KOPT-K1 (cell line): ENCODE data around the gene SRC.

Experiments
- H3K27ac ChIP-seq: fragments of 200-600 bp; sonication (generic); 2 replicates; pipeline ENCODE4 v1.5.1; 2016; ENCODE audit warnings: antibody characterized with exemption, mild to moderate bottlenecking, low read depth, low read length; ENCODE audit not compliant: poor library complexity, severe bottlenecking
- H3K36me3 ChIP-seq: fragments of 200-600 bp; sonication (generic); 2 replicates; pipeline ENCODE4 v1.5.1; 2017; ENCODE audit warnings: antibody characterized with exemption, mild to moderate bottlenecking, low read length, moderate library complexity; ENCODE audit not compliant: insufficient read depth
- H3K9me3 ChIP-seq: fragments of 200-600 bp; sonication (generic); 2 replicates; pipeline ENCODE4 v1.5.1; 2017; ENCODE audit warnings: antibody characterized with exemption, low read length, mild to moderate bottlenecking; ENCODE audit not compliant: insufficient read depth, poor library complexity, severe bottlenecking

The SRC gene

GRCh38 chr20:37394543-37395409 lies 48.8 kb downstream of the SRC start:
- H3K27ac ChIP-seq: no peak overlapping the region
- H3K36me3 ChIP-seq: no peaks in the 10 kb centered on the region
- no peaks in the 10 kb centered on the region for H3K9me3 ChIP-seq

- Histone ChIP-seq H3K27ac (no peak overlapping the region), H3K36me3 (no peaks in the 10 kb centered on the region), H3K9me3 (no peaks in the 10 kb centered on the region)
Measured at GRCh38 chr20:37395410-37395797, 49.5 kb downstream of the SRC start.

GRCh38 chr20:37395921-37396415 lies 50.0 kb downstream of the SRC start:
- Histone ChIP-seq H3K9me3 (no peaks in the 10 kb centered on the region), H3K36me3 (no peaks in the 10 kb centered on the region), H3K27ac (no peak overlapping the region)

GRCh38 chr20:37396416-37397075 lies 50.6 kb downstream of the SRC start:
- Histone ChIP-seq H3K9me3 (no peaks in the 10 kb centered on the region), H3K27ac (no peak overlapping the region), H3K36me3 (no peaks in the 10 kb centered on the region)

- Histone ChIP-seq H3K36me3 (no peaks in the 10 kb centered on the region), H3K9me3 (no peaks in the 10 kb centered on the region), H3K27ac (no peak overlapping the region)
Measured at GRCh38 chr20:37397076-37397953, 51.4 kb downstream of the SRC start.

GRCh38 chr20:37397954-37398749 lies 52.2 kb downstream of the SRC start:
- H3K9me3 ChIP-seq: no peaks in the 10 kb centered on the region
- H3K27ac ChIP-seq: no peak overlapping the region
- H3K36me3 ChIP-seq: no peaks in the 10 kb centered on the region

- Histone ChIP-seq H3K27ac (no peak overlapping the region), H3K36me3 (no peaks in the 10 kb centered on the region), H3K9me3 (no peaks in the 10 kb centered on the region)
Measured at GRCh38 chr20:37398750-37399621, 53.0 kb downstream of the SRC start.

- no peaks in the 10 kb centered on the region for H3K36me3 ChIP-seq
- no peak overlapping the region for H3K27ac ChIP-seq
- no peaks in the 10 kb centered on the region for H3K9me3 ChIP-seq
Measured at GRCh38 chr20:37401282-37401929, 55.5 kb downstream of the SRC start.

GRCh38 chr20:37401930-37402675 lies 56.2 kb downstream of the SRC start:
- no peaks in the 10 kb centered on the region for H3K36me3 ChIP-seq
- no peaks in the 10 kb centered on the region for H3K9me3 ChIP-seq

GRCh38 chr20:37403107-37404033 lies 57.4 kb downstream of the SRC start:
- H3K36me3 ChIP-seq: no peaks in the 10 kb centered on the region
- H3K27ac ChIP-seq: no peak overlapping the region
- H3K9me3 ChIP-seq: no peaks in the 10 kb centered on the region

More at GRCh38 chr20:37401930-37402675, 56.2 kb downstream of the SRC start:
- H3K27ac ChIP-seq: no peak overlapping the region

GRCh38 chr20:37404461-37404890 lies 58.5 kb downstream of the SRC start:
- no peaks in the 10 kb centered on the region for H3K36me3 ChIP-seq
- H3K9me3 ChIP-seq: no peaks in the 10 kb centered on the region
- H3K27ac ChIP-seq: no peak overlapping the region

GRCh38 chr20:37405351-37405897 lies 59.5 kb downstream of the SRC start:
- Histone ChIP-seq H3K9me3 (no peaks in the 10 kb centered on the region), H3K27ac (no peak overlapping the region), H3K36me3 (no peaks in the 10 kb centered on the region)
